VCaP (cell line): ENCODE data around the gene OAS3.

Experiments
- H3K27ac ChIP-seq: fragments of 450-650 bp; 2 replicates; pipeline ENCODE4 v1.5.1; 2017
- TF ChIP-seq, protein P1 (sequence below): fragments of 450-650 bp; conservative IDR thresholded peaks from 2 replicates; pipeline ENCODE4 v1.5.1; 2017; ENCODE audit warnings: mild to moderate bottlenecking, moderate library complexity

The OAS3 gene

DNA sequence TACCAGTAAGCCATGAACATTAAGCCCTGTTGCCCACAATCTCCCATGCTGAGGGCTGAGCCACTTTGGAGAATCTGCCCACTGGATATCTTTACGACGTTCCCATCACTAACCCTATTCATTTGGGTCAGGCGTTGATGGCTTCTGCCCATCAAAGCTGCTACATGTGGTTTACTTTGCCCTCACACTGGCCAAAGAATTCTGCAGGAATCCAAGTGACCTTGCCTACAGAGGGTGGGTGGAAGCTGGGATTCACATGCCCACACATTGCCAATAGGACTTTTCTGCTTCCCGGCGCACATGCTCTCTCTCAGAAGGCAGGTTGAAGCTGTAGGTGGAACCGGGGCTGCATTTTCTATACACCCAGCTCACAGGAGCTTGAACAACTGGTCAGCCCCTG, 68.4 kb downstream of the OAS3 start:
- TF ChIP-seq, protein P1, sequence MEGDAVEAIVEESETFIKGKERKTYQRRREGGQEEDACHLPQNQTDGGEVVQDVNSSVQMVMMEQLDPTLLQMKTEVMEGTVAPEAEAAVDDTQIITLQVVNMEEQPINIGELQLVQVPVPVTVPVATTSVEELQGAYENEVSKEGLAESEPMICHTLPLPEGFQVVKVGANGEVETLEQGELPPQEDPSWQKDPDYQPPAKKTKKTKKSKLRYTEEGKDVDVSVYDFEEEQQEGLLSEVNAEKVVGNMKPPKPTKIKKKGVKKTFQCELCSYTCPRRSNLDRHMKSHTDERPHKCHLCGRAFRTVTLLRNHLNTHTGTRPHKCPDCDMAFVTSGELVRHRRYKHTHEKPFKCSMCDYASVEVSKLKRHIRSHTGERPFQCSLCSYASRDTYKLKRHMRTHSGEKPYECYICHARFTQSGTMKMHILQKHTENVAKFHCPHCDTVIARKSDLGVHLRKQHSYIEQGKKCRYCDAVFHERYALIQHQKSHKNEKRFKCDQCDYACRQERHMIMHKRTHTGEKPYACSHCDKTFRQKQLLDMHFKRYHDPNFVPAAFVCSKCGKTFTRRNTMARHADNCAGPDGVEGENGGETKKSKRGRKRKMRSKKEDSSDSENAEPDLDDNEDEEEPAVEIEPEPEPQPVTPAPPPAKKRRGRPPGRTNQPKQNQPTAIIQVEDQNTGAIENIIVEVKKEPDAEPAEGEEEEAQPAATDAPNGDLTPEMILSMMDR: no peak
- no peak overlapping the region for H3K27ac ChIP-seq

DNA sequence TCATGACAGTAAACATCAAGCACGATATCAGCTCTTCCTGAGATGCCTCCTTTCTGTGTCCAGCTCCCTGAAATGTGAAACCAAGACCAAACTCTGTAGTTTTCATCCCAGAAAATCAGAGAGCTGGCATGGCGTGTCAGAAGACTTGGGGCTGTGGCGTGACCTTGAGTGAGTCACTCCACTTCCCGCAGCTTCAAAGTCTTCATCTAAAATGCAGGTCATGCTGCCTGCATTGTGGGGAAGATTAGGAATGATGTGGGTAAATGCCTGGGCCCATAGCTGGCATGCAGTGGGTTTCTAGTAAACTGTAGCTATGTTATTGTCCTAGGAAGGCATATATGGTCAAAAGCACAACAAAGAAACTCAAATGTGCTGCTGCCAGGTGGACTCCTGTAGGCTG, 68.9 kb downstream of the OAS3 start:
- H3K27ac ChIP-seq: no peak overlapping the region
- TF ChIP-seq, protein P1: no peak

DNA sequence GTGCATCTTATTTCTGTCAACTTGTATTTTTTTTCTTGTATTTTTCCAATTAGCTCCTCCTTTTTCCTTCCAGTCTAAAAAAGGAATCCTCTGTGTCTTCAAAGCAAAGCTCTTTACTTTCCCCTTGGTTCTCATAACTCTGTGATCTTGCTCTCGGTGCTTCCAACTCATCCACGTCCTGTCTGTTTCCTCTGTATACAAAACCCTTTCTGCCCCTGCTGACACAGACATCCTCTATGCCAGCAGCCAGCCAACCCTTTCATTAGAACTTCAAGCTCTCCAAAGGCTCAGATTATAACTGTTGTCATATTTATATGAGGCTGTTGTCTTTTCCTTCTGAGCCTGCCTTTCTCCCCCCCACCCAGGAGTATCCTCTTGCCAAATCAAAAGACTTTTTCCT, 72.4 kb downstream of the OAS3 start:
- TF ChIP-seq, protein P1: no peak
- no peak overlapping the region for H3K27ac ChIP-seq

DNA sequence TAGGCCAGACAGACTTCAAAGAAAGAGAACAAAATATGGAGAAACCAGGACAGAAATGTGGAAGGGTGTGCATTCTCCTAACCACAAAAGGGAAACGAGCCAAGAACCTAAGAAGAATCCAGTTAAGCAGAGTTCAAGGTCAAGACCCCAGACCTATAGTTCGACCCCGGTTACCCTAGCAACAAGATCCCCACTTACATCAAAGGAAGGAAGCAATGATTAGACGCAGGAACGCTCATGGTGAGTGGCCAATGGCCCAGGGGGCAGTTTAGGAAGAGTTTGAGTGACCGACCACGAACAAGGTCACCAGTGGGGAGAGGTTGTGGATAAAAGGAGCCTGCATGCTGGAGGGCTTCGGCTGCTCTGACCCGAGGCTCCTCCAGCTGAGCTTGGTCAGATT, 76.3 kb downstream of the OAS3 start:
- H3K27ac ChIP-seq: no peak overlapping the region
- TF ChIP-seq, protein P1: no peak

DNA sequence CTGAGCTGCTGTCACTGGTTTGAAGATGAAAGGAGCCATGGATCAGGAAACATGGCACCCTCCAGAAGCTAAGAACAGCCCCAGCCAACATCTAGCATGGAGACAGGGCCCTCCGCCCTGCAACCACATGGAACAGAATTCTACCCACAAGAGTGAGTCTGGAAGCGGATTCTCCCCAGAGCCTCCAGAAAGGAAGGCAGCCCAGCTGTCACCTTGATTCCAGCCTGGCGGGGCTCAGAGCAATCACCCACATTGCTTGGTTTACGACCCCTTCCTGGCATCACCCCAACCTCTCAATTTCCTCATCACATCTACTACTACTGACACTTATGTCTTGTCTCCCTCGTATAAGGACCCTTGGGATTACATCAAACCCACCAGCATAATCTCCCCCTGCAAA, 78.5 kb downstream of the OAS3 start:
- H3K27ac ChIP-seq: no peak overlapping the region
- TF ChIP-seq, protein P1: no peak

DNA sequence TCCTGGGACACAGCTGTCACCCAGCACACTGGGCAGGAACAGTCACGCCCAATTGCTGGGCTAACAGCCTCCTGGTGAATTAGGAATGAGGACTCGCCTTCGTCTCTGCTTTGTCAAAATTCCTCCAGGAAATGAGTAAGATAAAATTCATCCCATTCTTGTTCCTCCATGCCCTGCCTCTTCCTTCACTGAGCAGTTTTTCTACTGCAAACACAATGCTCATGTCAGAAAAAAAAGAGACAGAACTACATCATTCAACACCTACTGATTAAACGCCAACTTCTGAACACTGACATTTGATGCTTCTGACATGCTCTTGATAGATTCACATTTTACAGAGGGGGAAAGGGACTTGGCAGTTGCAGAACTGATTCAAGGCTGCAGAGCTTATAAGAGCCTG, 80.8 kb downstream of the OAS3 start:
- no peak overlapping the region for H3K27ac ChIP-seq
- TF ChIP-seq, protein P1: no peak

DNA sequence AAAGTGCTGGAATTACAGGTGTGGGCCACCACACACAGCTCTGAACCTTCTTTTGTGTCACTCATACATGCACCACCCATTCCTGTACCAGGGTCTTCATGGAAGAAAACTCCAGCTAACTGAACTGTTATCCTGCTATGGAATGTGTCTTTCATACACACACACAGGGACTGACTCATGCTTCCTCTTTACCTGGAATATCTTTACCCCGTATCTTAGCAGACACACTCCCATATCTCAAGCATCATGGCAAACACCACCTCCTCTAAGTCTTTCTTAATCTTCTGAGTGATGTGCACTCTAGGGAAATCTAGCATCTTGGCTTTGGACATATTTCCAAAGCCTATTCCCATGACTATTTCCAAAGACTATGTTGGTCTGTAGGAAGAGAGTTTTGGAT, 83.2 kb downstream of the OAS3 start:
- no peak overlapping the region for H3K27ac ChIP-seq
- TF ChIP-seq, protein P1: no peak
